ENCODE results near the gene CAVIN1.
"Not testable (repeated sequence)": the region's sequence is repeated elsewhere in the genome, so short reads cannot be mapped to it uniquely, and the experiment has no call there.

The CAVIN1 gene

GRCh38 chr17:42429726-42430447 lies 6.8 kb upstream of the CAVIN1 start:
- no peak for FAIRE-seq

- no peak for FAIRE-seq
Observed at GRCh38 chr17:42428141-42428944, 5.3 kb upstream of the CAVIN1 start.

GRCh38 chr17:42424991-42425610 lies 2.0 kb upstream of the CAVIN1 start:
- FAIRE-seq: no peak

GRCh38 chr17:42423766-42424165 lies 710 bp upstream of the CAVIN1 start:
- no peak for FAIRE-seq

- FAIRE-seq: no peak
Observed at GRCh38 chr17:42422412-42422957, 571 bp downstream of the CAVIN1 start.

- FAIRE-seq: no peak
Observed at GRCh38 chr17:42421507-42422338, 1.3 kb downstream of the CAVIN1 start.

- no peak for FAIRE-seq
Observed at GRCh38 chr17:42421136-42421506, 1.9 kb downstream of the CAVIN1 start.

GRCh38 chr17:42417981-42418380 lies 5.1 kb downstream of the CAVIN1 start:
- FAIRE-seq: not testable (repeated sequence)

GRCh38 chr17:42414704-42415409 lies 8.2 kb downstream of the CAVIN1 start:
- FAIRE-seq: no peak

GRCh38 chr17:42413464-42414040 lies 9.5 kb downstream of the CAVIN1 start:
- no peak for FAIRE-seq

GRCh38 chr17:42411905-42412679 lies 11.0 kb downstream of the CAVIN1 start:
- FAIRE-seq: no peak

GRCh38 chr17:42411361-42411760 lies 11.7 kb downstream of the CAVIN1 start:
- FAIRE-seq: no peak

- FAIRE-seq: no peak
Observed at GRCh38 chr17:42410319-42410685, 12.8 kb downstream of the CAVIN1 start.

GRCh38 chr17:42409523-42410318 lies 13.3 kb downstream of the CAVIN1 start:
- FAIRE-seq: no peak

- FAIRE-seq: no peak
Observed at GRCh38 chr17:42408061-42408460, 15.0 kb downstream of the CAVIN1 start.

- no peak for FAIRE-seq
Observed at GRCh38 chr17:42407289-42407836, 15.7 kb downstream of the CAVIN1 start.

- no peak for FAIRE-seq
Observed at GRCh38 chr17:42406615-42407288, 16.3 kb downstream of the CAVIN1 start.

- FAIRE-seq: peak; percentile 8
Observed at GRCh38 chr17:42405963-42406495, 17.0 kb downstream of the CAVIN1 start.

- FAIRE-seq: no peak
Observed at GRCh38 chr17:42405076-42405475, 18.0 kb downstream of the CAVIN1 start.

All from endometrium (tissue), 2 donors.